Measurements from ENCODE around the gene CX3CL1. TPM values are rescaled to one million over a fixed set of nuclear protein-coding genes. Genes with fewer than 3 reads are reported as not detected.

The CX3CL1 gene
- total and polyA plus RNA-seq, 2 donors (not counting 3 experiments of a cell fraction or from before 2014, with no cell fraction given) = 2.0 to 2.3 TPM

- CTCF ChIA-PET = interaction anchor here (2.0 kb wide), 1 partner anchor 29 kb away, joined by 5 read pairs; no protein-coding TSS in a partner anchor
These were observed 15.5 kb downstream of the CX3CL1 start for GRCh38 chr16:57387598-57388354.

More at GRCh38 chr16:57387598-57388354, 15.5 kb downstream of the CX3CL1 start:
- FAIRE-seq (no peak), DNase-seq (ENCODE audit: low read depth, low spot score) (no peak)
- peaks cover 0 to 4% of the 10 kb centered on the region in 2 experiments for H3K27me3 ChIP-seq (ENCODE audit: control insufficient read depth in 2 of 2, insufficient read depth in 2 of 2, low read length in 2 of 2)
- H3K36me3 ChIP-seq (ENCODE audit: control insufficient read depth in 2 of 2, extremely low read depth in 1 of 2, insufficient read depth in 2 of 2, low read length in 2 of 2) = no peaks in the 10 kb centered on the region
- no peaks in the 10 kb centered on the region for H3K9me1 ChIP-seq (replicated peaks; ENCODE audit: control insufficient read depth, extremely low read depth, insufficient read depth, low read length)
- H3K9ac ChIP-seq (replicated peaks; ENCODE audit: extremely low read depth, insufficient read depth, low read length) = no peak overlapping the region
- no peak overlapping the region for H3K4me3 ChIP-seq (replicated peaks in 1 of 3; ENCODE audit: insufficient read depth in 1 of 3, low read depth in 1 of 3, low read length in 3 of 3)
- H3K27ac ChIP-seq (ENCODE audit: insufficient read depth, low read depth, low read length) = no peak overlapping the region
- no peak overlapping the region for H2AFZ ChIP-seq (ENCODE audit: low read depth, low read length)
- POLR2A ChIA-PET = no interaction called here
- BruUV-seq (replicated peaks) = no TSS peak
- H4K20me1 ChIP-seq (replicated peaks; ENCODE audit: control insufficient read depth, extremely low read depth, insufficient read depth, low read length) = no peaks in the 10 kb centered on the region
- no peaks in the 10 kb centered on the region for H3K9me3 ChIP-seq (replicated peaks; ENCODE audit: control insufficient read depth, insufficient read depth, low read length)
- H3K79me2 ChIP-seq (ENCODE audit: control insufficient read depth, insufficient read depth, low read length) = no peaks in the 10 kb centered on the region
- no peak overlapping the region for H3K4me2 ChIP-seq (ENCODE audit: insufficient read depth, low read length)
- TF ChIP-seq GATA2 (IDR thresholded peaks at IDR 0.05; ENCODE audit: insufficient read depth, insufficient read length, low read depth, low read length) (no peak), MYC (IDR thresholded peaks at IDR 0.05; ENCODE audit: low read depth, low read length) (no peak), MAX (IDR thresholded peaks at IDR 0.05; ENCODE audit: insufficient read depth, insufficient read length) (no peak), JUN (IDR thresholded peaks at IDR 0.05; ENCODE audit: borderline replicate concordance, insufficient read depth, insufficient read length, low read depth) (no peak), CTCF (IDR thresholded peaks at IDR 0.05; ENCODE audit: extremely low read depth in 1 of 2, insufficient read depth in 1 of 2, low read depth in 1 of 2, low read length in 2 of 2) (no peak), EZH2 (IDR thresholded peaks at IDR 0.05; ENCODE audit: borderline replicate concordance, low read depth, low read length, severe bottlenecking) (no peak)
- H3K4me1 ChIP-seq (ENCODE audit: control insufficient read depth, extremely low read depth, insufficient read depth, low read length) = peaks cover 12% of the 10 kb centered on the region
- intact Hi-C loops (cut with micrococcal nuclease) (no loop called here), dilution Hi-C loops (cut with MboI; ENCODE audit: extremely low pct_ligation_motif_present, low sequenced_read_pairs) (no loop called here)

All from endothelial cell of umbilical vein (primary cell).